Keratinocyte (primary cell): ENCODE measurements around the gene NRDC. TPM values are rescaled to one million over a fixed set of nuclear protein-coding genes. Genes with fewer than 3 reads are reported as not detected.

Experiments used
- DNase-seq: peaks from one replicate; pipeline ENCODE4 v3.0.0-alpha.2; 2011; ENCODE audit warnings: low read depth, missing footprints, low spot score
- FAIRE-seq: peaks from 2 replicates; lab custom pipeline; 2011; peaks lifted over from hg19 to GRCh38; lab: Jason Lieb, UNC
- H2AFZ ChIP-seq: 2 replicates; pipeline ENCODE4 v1.6.0; 2012; ENCODE audit warnings: low read length, control low read depth, inconsistent platforms; ENCODE audit not compliant: control insufficient read depth
- H3K27ac ChIP-seq: 2 replicates; pipeline ENCODE4 v1.5.1; 2011; ENCODE audit warnings: low read length; ENCODE audit not compliant: control insufficient read depth, insufficient read depth
- H3K27me3 ChIP-seq: 3 replicates; pipeline ENCODE4 v1.6.0; 2011; ENCODE audit warnings: low read length; ENCODE audit not compliant: control insufficient read depth, insufficient read depth; ENCODE audit errors: extremely low read depth
- H3K36me3 ChIP-seq, 2 experiments: 2 replicates in 1 of 2; 3 replicates in 1 of 2; pipeline ENCODE4 v1.5.1; 2011; ENCODE audit warnings: low read length in 2 of 2, mild to moderate bottlenecking in 1 of 2; ENCODE audit not compliant: control insufficient read depth in 2 of 2, insufficient read depth in 2 of 2; ENCODE audit errors: extremely low read depth in 1 of 2
- H3K4me1 ChIP-seq: 3 replicates; pipeline ENCODE4 v1.5.1; 2011; ENCODE audit warnings: low read length; ENCODE audit not compliant: control insufficient read depth, insufficient read depth; ENCODE audit errors: extremely low read depth
- H3K4me2 ChIP-seq: 3 replicates; pipeline ENCODE4 v1.6.0; 2011; ENCODE audit warnings: low read depth, low read length; ENCODE audit not compliant: control insufficient read depth, insufficient read depth; ENCODE audit errors: extremely low read depth
- H3K4me3 ChIP-seq, 3 experiments: fragments of 200-600 bp in 1 of 3; sonication (generic) in 1 of 3; 2 replicates in 2 of 3; 3 replicates in 1 of 3; pipeline ENCODE4 v1.5.1; 2011 to 2016; ENCODE audit warnings: low read length in 3 of 3, mild to moderate bottlenecking in 3 of 3, control low read depth in 2 of 3, inconsistent platforms in 1 of 3, low read depth in 1 of 3, mixed read lengths in 1 of 3, mixed run types in 1 of 3, moderate library complexity in 1 of 3; ENCODE audit not compliant: control insufficient read depth in 2 of 3, insufficient read depth in 2 of 3; ENCODE audit errors: extremely low read depth in 1 of 3
- H3K79me2 ChIP-seq: 2 replicates; pipeline ENCODE4 v1.6.0; 2012; ENCODE audit warnings: low read length; ENCODE audit not compliant: control insufficient read depth, insufficient read depth
- H3K9ac ChIP-seq: 3 replicates; pipeline ENCODE4 v1.6.0; 2011; ENCODE audit warnings: low read length; ENCODE audit not compliant: control insufficient read depth, insufficient read depth; ENCODE audit errors: extremely low read depth
- H3K9me1 ChIP-seq: 3 replicates; pipeline ENCODE4 v1.6.0; 2011; ENCODE audit warnings: low read length; ENCODE audit not compliant: control insufficient read depth, insufficient read depth; ENCODE audit errors: extremely low read depth
- H3K9me3 ChIP-seq: 2 replicates; pipeline ENCODE4 v1.5.1; 2012; ENCODE audit warnings: low read depth, low read length; ENCODE audit not compliant: control insufficient read depth
- H4K20me1 ChIP-seq: 3 replicates; pipeline ENCODE4 v1.6.0; 2011; ENCODE audit warnings: low read length; ENCODE audit not compliant: control insufficient read depth, insufficient read depth; ENCODE audit errors: extremely low read depth
- EZH2 ChIP-seq: IDR thresholded peaks from one replicate; pipeline ENCODE4 v1.6.1; 2012; ENCODE audit warnings: inconsistent platforms, mild to moderate bottlenecking, low read length, moderate library complexity
- dilution Hi-C: fragments of 300-500 bp; cut with MboI; formaldehyde crosslinking; loops from one replicate; pipeline ENCODE4 v1.7.0; 2020; ENCODE audit warnings: low sequenced_read_pairs; ENCODE audit not compliant: extremely low pct_ligation_motif_present
- polyA plus RNA-seq, 5 experiments: library from polyadenylated mRNA; depleted of rRNA in 3 of 5; stranded (reverse) in 3 of 5; stranded (forward) in 1 of 5; unstranded in 1 of 5; fragments of >200 nt; gene quantifications; 1 replicate in 1 of 5; 2 replicates in 3 of 5; 3 replicates in 1 of 5; pipeline versions ENCODE4 v1.2.1 to v1.2.3, GENCODE V29; 2011 to 2012; ENCODE audit warnings: missing spikeins in 2 of 5, low read depth in 1 of 5, low replicate concordance in 1 of 5
- TF ChIP-seq, protein P1 (sequence below), 3 experiments: IDR thresholded peaks in 1 of 3; conservative IDR thresholded peaks in 1 of 3; optimal IDR thresholded peaks in 1 of 3; 2 replicates in 2 of 3; 3 replicates in 1 of 3; pipeline versions ENCODE3 to v1.5.1; 2011; ENCODE audit warnings: low read length in 3 of 3, mild to moderate bottlenecking in 3 of 3, moderate library complexity in 2 of 3, control low read depth in 1 of 3, inconsistent platforms in 1 of 3; ENCODE audit not compliant: insufficient read depth in 2 of 3; ENCODE audit errors: extremely low read depth in 1 of 3

NRDC gene
- polyA plus RNA-seq, 1 donor (not counting 4 experiments of a cell fraction or from before 2014, with no cell fraction given), result 183 TPM

DNA sequence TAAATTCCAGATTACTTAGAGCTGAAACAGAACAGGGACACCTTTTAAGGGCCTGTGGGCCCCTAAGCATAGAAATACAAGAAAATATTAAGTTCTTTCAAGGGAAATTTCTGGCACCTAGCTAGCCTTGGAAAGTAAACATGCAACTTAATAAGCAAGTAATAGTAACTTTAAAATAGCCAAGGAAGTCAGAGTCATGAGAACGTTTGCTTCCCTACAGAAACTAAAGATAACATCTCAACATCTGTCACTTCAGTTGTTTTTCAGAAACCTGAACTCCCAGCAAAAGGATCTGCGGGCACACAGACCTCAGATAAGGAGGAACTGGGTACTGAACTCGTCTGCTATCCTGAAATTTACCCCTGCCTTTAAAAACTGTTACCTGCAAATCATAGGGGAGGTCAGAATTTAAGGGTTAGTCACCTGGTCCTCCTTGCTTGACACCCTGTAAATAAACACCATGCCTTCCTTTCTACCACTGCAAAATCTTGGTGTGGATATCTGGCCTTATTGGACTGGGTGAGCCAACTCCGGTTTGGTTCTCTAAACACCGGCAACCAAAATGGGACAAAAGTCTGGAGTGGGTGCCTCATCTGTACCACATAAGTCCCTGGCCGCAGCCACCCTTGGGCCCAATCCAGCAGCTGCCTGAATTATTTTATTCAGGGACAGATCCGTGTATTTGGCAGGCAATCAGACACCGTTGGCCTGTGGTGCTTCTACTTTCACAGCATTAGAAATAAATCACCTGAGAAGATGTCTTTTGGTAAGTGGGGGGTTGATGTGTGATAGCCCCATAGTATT, 27.9 kb downstream of the NRDC start:
- peaks cover 15% of the 10 kb centered on the region for H3K79me2 ChIP-seq
- dilution Hi-C loops, result no loop called here
- no peak overlapping the region for H3K4me2 ChIP-seq
- DNase-seq (no peak), FAIRE-seq (no peak)
- no peaks in the 10 kb centered on the region for H3K27me3 ChIP-seq
- no peaks in the 10 kb centered on the region for H3K9me3 ChIP-seq
- no peak overlapping the region for H2AFZ ChIP-seq
- no peak overlapping the region for H3K27ac ChIP-seq
- H3K9ac ChIP-seq, result no peak overlapping the region
- H4K20me1 ChIP-seq, result no peaks in the 10 kb centered on the region
- TF ChIP-seq, protein P1, sequence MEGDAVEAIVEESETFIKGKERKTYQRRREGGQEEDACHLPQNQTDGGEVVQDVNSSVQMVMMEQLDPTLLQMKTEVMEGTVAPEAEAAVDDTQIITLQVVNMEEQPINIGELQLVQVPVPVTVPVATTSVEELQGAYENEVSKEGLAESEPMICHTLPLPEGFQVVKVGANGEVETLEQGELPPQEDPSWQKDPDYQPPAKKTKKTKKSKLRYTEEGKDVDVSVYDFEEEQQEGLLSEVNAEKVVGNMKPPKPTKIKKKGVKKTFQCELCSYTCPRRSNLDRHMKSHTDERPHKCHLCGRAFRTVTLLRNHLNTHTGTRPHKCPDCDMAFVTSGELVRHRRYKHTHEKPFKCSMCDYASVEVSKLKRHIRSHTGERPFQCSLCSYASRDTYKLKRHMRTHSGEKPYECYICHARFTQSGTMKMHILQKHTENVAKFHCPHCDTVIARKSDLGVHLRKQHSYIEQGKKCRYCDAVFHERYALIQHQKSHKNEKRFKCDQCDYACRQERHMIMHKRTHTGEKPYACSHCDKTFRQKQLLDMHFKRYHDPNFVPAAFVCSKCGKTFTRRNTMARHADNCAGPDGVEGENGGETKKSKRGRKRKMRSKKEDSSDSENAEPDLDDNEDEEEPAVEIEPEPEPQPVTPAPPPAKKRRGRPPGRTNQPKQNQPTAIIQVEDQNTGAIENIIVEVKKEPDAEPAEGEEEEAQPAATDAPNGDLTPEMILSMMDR (optimal IDR thresholded peaks at IDR 0.05 in 1 of 3, IDR thresholded peaks at IDR 0.05 in 1 of 3, conservative IDR thresholded peaks at IDR 0.05 in 1 of 3; ENCODE audit: extremely low read depth in 1 of 3, insufficient read depth in 2 of 3, low read length in 3 of 3), result no peak
- TF ChIP-seq EZH2, result no peak
- no peaks in the 10 kb centered on the region for H3K4me1 ChIP-seq
- no peaks in the 10 kb centered on the region for H3K9me1 ChIP-seq
- H3K4me3 ChIP-seq, result no peak overlapping the region
- peaks cover 0 to 6% of the 10 kb centered on the region in 2 experiments for H3K36me3 ChIP-seq

DNA sequence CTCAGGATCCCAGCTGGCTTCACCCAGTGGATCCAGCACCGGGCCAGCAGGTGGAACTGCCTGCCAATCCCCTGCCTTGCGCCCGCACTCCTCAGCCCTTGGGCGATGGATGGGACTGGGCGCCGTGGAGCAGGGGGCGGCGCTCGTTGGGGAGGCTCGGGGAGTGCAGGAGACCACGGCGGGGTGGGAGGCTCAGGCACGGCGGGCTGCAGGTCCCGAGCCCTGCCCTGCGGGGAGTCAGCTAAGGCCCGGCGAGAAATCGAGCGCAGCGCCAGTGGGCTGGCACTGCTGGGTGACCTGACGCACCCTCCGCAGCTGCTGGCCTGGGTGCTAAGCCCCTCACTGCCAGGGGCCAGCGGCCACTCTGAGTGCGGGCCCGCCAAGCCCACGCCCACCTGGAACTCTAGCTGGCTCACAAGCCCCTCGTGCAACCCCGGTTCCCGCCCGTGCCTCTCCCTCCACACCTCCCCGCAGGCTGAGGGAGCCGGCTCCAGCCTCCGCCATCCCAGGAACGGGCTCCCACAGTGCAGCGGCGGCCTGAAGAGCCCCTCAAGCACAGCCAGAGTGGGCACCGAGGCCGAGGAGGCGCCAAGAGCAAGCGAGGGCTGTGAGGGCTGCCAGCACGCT, 31.1 kb downstream of the NRDC start:
- Histone ChIP-seq H3K79me2 (peaks cover 35% of the 10 kb centered on the region), H3K27ac (no peak overlapping the region), H3K27me3 (no peaks in the 10 kb centered on the region), H3K9me3 (no peaks in the 10 kb centered on the region), H3K9ac (no peak overlapping the region), H3K4me3 (no peak overlapping the region), H3K4me2 (no peak overlapping the region), H4K20me1 (no peaks in the 10 kb centered on the region), H3K4me1 (no peaks in the 10 kb centered on the region), H3K36me3 (peaks cover 0 to 2% of the 10 kb centered on the region in 2 experiments), H3K9me1 (no peaks in the 10 kb centered on the region), H2AFZ (no peak overlapping the region)
- DNase-seq (no peak), FAIRE-seq (no peak)
- dilution Hi-C loops, result no loop called here
- TF ChIP-seq, protein P1 (optimal IDR thresholded peaks at IDR 0.05 in 1 of 3, IDR thresholded peaks at IDR 0.05 in 1 of 3, conservative IDR thresholded peaks at IDR 0.05 in 1 of 3; ENCODE audit: extremely low read depth in 1 of 3, insufficient read depth in 2 of 3, low read length in 3 of 3), result no peak
- TF ChIP-seq EZH2, result no peak
